GM12874 (cell line): Measurements from ENCODE around the gene RDH12.

Source experiments
- TF ChIP-seq, protein P1 (sequence below): IDR thresholded peaks from 2 replicates; pipeline ENCODE4 v1.5.1; 2011; ENCODE audit warnings: low read depth, mild to moderate bottlenecking, control low read depth, low read length, moderate library complexity; ENCODE audit not compliant: insufficient read depth

RDH12 gene

DNA sequence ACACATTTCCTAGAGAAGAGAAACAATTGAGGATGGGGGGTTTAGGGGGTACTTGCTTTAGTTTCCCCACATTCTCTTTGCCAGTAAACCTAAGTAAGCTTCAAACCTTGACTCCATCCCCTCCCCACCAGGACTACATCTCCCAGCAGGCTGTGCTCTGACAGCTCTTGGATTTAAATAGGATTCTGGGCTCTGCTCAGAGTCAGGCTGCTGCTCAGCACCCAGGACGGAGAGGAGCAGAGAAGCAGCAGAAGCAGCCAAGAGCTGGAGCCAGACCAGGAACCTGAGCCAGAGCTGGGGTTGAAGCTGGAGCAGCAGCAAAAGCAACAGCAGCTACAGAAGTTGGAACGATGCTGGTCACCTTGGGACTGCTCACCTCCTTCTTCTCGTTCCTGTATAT lies 20.6 kb downstream of the RDH12 start:
- TF ChIP-seq, protein P1, sequence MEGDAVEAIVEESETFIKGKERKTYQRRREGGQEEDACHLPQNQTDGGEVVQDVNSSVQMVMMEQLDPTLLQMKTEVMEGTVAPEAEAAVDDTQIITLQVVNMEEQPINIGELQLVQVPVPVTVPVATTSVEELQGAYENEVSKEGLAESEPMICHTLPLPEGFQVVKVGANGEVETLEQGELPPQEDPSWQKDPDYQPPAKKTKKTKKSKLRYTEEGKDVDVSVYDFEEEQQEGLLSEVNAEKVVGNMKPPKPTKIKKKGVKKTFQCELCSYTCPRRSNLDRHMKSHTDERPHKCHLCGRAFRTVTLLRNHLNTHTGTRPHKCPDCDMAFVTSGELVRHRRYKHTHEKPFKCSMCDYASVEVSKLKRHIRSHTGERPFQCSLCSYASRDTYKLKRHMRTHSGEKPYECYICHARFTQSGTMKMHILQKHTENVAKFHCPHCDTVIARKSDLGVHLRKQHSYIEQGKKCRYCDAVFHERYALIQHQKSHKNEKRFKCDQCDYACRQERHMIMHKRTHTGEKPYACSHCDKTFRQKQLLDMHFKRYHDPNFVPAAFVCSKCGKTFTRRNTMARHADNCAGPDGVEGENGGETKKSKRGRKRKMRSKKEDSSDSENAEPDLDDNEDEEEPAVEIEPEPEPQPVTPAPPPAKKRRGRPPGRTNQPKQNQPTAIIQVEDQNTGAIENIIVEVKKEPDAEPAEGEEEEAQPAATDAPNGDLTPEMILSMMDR: no peak

- TF ChIP-seq, protein P1: no peak
Observed at GRCh38 chr14:67725171-67725570, 23.5 kb downstream of the RDH12 start.

DNA sequence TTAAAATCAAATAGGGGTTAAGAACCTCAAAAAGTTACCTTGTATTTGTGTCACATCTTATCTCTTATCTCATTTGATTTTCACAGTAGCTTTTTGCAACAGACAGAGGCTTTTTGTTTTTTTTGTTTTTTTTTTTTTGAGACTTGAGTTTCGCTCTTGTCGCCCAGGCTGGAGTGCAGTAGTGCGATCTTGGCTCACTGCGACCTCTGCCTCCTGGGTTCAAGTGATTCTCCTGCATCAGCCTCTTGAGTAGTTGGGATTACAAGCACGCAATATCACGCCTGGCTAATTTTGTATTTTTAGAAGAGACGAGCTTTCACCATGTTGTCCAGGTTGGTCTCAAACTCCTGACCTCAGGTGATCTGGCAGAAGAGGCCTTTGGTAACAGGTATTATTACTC lies 25.7 kb downstream of the RDH12 start:
- TF ChIP-seq, protein P1: no peak

DNA sequence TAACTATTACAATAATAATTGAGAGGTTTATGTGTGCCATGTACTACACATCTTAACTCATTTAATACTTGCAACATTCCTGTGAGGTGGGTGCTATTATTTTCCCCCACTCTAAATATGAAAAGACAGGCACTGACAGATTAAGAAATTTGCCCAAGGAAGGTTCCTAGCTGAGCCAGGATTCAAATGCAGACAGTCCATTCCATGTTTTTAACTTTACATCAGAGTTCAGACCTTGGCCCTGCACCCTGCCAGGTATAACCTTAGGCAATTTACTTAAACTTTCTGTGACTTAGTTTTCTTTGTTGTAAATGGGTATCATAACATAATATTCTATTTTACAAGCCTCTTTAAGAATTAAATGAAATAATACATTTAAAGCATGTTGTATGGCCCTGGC lies 26.6 kb downstream of the RDH12 start:
- TF ChIP-seq, protein P1: no peak

DNA sequence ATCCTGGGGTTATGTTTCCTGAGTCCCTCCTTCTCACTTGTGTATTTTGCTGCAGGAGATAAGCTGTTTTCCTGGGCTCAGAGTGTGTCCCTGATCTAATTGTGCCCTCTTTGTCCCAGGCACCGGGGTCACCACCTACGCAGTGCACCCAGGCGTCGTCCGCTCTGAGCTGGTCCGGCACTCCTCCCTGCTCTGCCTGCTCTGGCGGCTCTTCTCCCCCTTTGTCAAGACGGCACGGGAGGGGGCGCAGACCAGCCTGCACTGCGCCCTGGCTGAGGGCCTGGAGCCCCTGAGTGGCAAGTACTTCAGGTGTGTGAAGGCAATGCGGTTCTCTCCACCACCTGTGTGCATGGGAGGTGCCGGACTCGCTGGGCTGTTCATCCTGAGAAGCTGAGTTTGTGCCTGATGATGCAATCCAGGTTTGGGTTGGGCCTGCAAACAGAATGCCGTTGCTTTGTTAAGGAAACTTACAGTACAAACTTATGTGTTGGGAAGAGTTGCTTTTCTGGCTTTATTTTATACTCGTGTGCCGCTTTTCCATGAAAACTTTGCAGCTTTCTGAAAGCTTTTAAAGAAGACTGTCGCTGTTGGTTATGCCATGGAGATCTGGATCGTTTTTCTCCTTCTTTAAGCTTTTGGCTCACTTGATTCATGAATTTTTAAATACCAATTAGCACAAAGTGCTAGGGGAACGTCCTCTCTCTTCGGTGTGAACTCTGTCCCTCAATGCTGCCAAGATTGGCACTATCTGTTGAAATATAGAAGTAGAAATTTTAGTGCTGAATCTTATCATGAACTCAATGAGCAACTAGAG lies 27.6 kb downstream of the RDH12 start:
- TF ChIP-seq, protein P1: no peak

DNA sequence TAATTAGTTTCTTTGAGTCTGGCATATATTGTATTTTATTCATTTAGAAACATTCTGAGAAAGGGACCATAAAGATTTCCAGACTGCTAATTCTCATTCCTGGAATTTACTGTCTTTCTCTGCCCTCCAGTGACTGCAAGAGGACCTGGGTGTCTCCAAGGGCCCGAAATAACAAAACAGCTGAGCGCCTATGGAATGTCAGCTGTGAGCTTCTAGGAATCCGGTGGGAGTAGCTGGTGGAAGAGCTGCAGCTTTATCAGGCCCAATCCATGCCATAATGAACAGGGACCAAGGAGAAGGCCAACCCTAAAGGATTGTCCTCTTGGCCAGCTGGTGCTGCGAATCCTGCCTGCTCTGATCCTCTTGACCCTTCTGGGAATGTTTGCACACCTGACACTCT lies 31.9 kb downstream of the RDH12 start:
- TF ChIP-seq, protein P1: no peak

- TF ChIP-seq, protein P1: no peak
Observed at GRCh38 chr14:67734675-67735074, 33.0 kb downstream of the RDH12 start.
